B cell (primary cell): ENCODE measurements around the gene IKZF1. TPM values are rescaled to one million over a fixed set of nuclear protein-coding genes. Genes with fewer than 3 reads are reported as not detected.

Source experiments
- ATAC-seq: fragments of 200-7000 bp; cut with Tn5 transposase; one replicate; pipeline ENCODE4 v1.10.0; 2021; ENCODE audit warnings: low read depth, mild to moderate bottlenecking, moderate number of reproducible peaks, moderate library complexity
- CTCF ChIA-PET: fragments of 350-600 bp; sonication (Branson Sonifier 250); formaldehyde crosslinking; loops from one replicate; lab custom pipeline; 2021; ENCODE audit warnings: antibody characterized with exemption, inconsistent platforms; lab: Charles Lee
- POLR2A ChIA-PET: fragments of 350-600 bp; sonication (Branson Sonifier 250); formaldehyde crosslinking; loops from one replicate; lab custom pipeline; 2021; ENCODE audit warnings: antibody characterized with exemption; lab: Charles Lee
- DNase-seq: peaks from one replicate; pipeline ENCODE4 v3.0.0; 2013
- H2AFZ ChIP-seq: 2 replicates; pipeline ENCODE4 v1.6.1; 2012; ENCODE audit warnings: mild to moderate bottlenecking, low read depth, low read length; ENCODE audit not compliant: insufficient read depth, poor library complexity, severe bottlenecking
- H3K27ac ChIP-seq, 2 donors: 1 replicate in 1 of 2; 2 replicates in 1 of 2; pipeline ENCODE4 v1.5.1; 2012 to 2013; ENCODE audit warnings: low read length in 2 of 2, mild to moderate bottlenecking in 2 of 2, moderate library complexity in 1 of 2
- H3K27me3 ChIP-seq, 4 experiments: fragments of 200-600 bp in 1 of 4; sonication (generic) in 1 of 4; replicated peaks in 1 of 4; 1 replicate in 2 of 4; 2 replicates in 2 of 4; pipeline versions ENCODE4 v1.6.1 to v1.7.0; 2013 to 2016; ENCODE audit warnings: low read length in 3 of 4, mild to moderate bottlenecking in 2 of 4, mixed read lengths in 1 of 4, moderate library complexity in 1 of 4; ENCODE audit not compliant: insufficient read depth in 4 of 4, control insufficient read depth in 3 of 4; ENCODE audit errors: control extremely low read depth in 1 of 4
- H3K36me3 ChIP-seq, 2 experiments: replicated peaks in 1 of 2; 1 replicate in 1 of 2; 2 replicates in 1 of 2; pipeline versions ENCODE4 v1.6.1 to v1.7.1; 2013; ENCODE audit warnings: low read length in 1 of 2; ENCODE audit not compliant: insufficient read depth in 2 of 2, control insufficient read depth in 1 of 2; ENCODE audit errors: control extremely low read depth in 1 of 2, extremely low read depth in 1 of 2
- H3K4me1 ChIP-seq, 2 donors: fragments of 200-600 bp in 1 of 2; sonication (generic) in 1 of 2; 1 replicate in 1 of 2; 2 replicates in 1 of 2; pipeline versions ENCODE4 v1.5.1 to v1.6.1; 2013 to 2017; ENCODE audit warnings: low read length in 2 of 2; ENCODE audit not compliant: control insufficient read depth in 2 of 2, insufficient read depth in 2 of 2
- H3K4me2 ChIP-seq: replicated peaks from 2 replicates; pipeline ENCODE3; 2012; ENCODE audit warnings: mild to moderate bottlenecking, low read depth, low read length; ENCODE audit not compliant: poor library complexity, severe bottlenecking
- H3K4me3 ChIP-seq, 5 experiments: fragments of 200-600 bp in 1 of 5; sonication (generic) in 1 of 5; 1 replicate in 3 of 5; 2 replicates in 2 of 5; pipeline versions ENCODE4 v1.5.1 to v1.7.0; 2011 to 2016; ENCODE audit warnings: low read length in 4 of 5, mild to moderate bottlenecking in 4 of 5, low read depth in 2 of 5, control low read depth in 1 of 5, moderate library complexity in 1 of 5; ENCODE audit not compliant: insufficient read depth in 1 of 5; ENCODE audit errors: control extremely low read depth in 1 of 5, extremely low read depth in 1 of 5
- H3K79me2 ChIP-seq: fragments of 200-600 bp; sonication (generic); one replicate; pipeline ENCODE4 v1.6.0; 2016; ENCODE audit warnings: low read length; ENCODE audit not compliant: control insufficient read depth, insufficient read depth
- H3K9ac ChIP-seq: fragments of 200-600 bp; sonication (generic); 2 replicates; pipeline ENCODE4 v1.6.1; 2017; ENCODE audit warnings: mild to moderate bottlenecking, low read length, moderate library complexity
- H3K9me3 ChIP-seq, 3 donors: one replicate each; pipeline versions ENCODE4 v1.6.1 to v1.7.1; 2013; ENCODE audit warnings: low read length in 2 of 3; ENCODE audit not compliant: control insufficient read depth in 2 of 3, insufficient read depth in 1 of 3; ENCODE audit errors: control extremely low read depth in 1 of 3
- H4K20me1 ChIP-seq: 2 replicates; pipeline ENCODE4 v1.6.0; 2012; ENCODE audit warnings: mild to moderate bottlenecking, low read length; ENCODE audit not compliant: insufficient read depth, control insufficient read depth, poor library complexity, severe bottlenecking
- H3K27ac Mint-ChIP-seq: one replicate; pipeline ENCODE4 v1.8.0; 2021; ENCODE audit warnings: mixed read lengths
- H3K27me3 Mint-ChIP-seq: one replicate; pipeline ENCODE4 v1.8.0; 2021; ENCODE audit warnings: mixed read lengths
- H3K4me1 Mint-ChIP-seq: one replicate; pipeline ENCODE4 v1.8.0; 2021; ENCODE audit warnings: mixed read lengths
- H3K4me3 Mint-ChIP-seq: one replicate; pipeline ENCODE4 v1.8.0; 2021; ENCODE audit warnings: mixed read lengths
- H3K9me3 Mint-ChIP-seq: one replicate; pipeline ENCODE4 v1.8.0; 2022; ENCODE audit warnings: mixed read lengths; ENCODE audit not compliant: insufficient read depth
- CTCF ChIP-seq: fragments of 200-600 bp; IDR thresholded peaks from one replicate; pipeline ENCODE4 v1.8.0; 2022; ENCODE audit warnings: antibody characterized with exemption, mild to moderate bottlenecking
- EZH2 ChIP-seq: IDR thresholded peaks from 2 replicates; pipeline ENCODE4 v1.6.1; 2012; ENCODE audit warnings: borderline replicate concordance, low read depth, mild to moderate bottlenecking, moderate library complexity, low read length; ENCODE audit not compliant: insufficient read depth, poor library complexity, severe bottlenecking
- WGBS: methylation state at CpG from one replicate; pipeline ENCODE4 v1.1.5; 2013; ENCODE audit warnings: missing lambda C conversion rate; ENCODE audit not compliant: insufficient coverage; 5-methylcytosine and 5-hydroxymethylcytosine counted together
- intact Hi-C: fragments of 100-400 bp; cut with micrococcal nuclease; formaldehyde crosslinking; loops from one replicate; pipeline ENCODE4 v1.10.0; 2022
- polyA plus RNA-seq: library from polyadenylated mRNA; depleted of rRNA; stranded (reverse); fragments of >200 nt; gene quantifications from 2 replicates; pipeline ENCODE4 v1.2.3, GENCODE V29; 2012
- total RNA-seq, 2 donors: library from RNA; stranded (reverse); fragments of 120-200 nt in 1 of 2; gene quantifications; 1 replicate in 1 of 2; 2 replicates in 1 of 2; pipeline versions ENCODE4 v1.2.3 to v1.2.4, GENCODE V29; 2013 to 2022

The IKZF1 gene
- total and polyA plus RNA-seq, 2 donors (not counting 1 experiment from before 2014, with no cell fraction given): 199 to 254 TPM

- 29% methylated on average over 7 of the region's 14 CpGs for WGBS
- TF ChIP-seq CTCF (peak; percentile 22), EZH2 (no peak)
- peak overlapping the region; percentile 80 for H3K4me3 Mint-ChIP-seq
- POLR2A ChIA-PET: interaction anchor here (0.9 to 1.3 kb wide), 4 partner anchors 9 to 22 kb away, joined by 3 to 4 read pairs (median 4); no protein-coding TSS in a partner anchor
- Histone ChIP-seq H3K4me1 (peaks cover 86 to 87% of the 10 kb centered on the region in 2 donors), H3K4me3 (peak overlapping the region in 2 of 5 experiments; percentile 31 to 37), H3K27me3 (no peaks in the 10 kb centered on the region), H4K20me1 (peaks cover 31% of the 10 kb centered on the region), H2AFZ (peak overlapping the region; percentile 4), H3K9ac (peak overlapping the region; percentile 43), H3K36me3 (peaks cover 20 to 28% of the 10 kb centered on the region in 2 experiments), H3K9me3 (no peaks in the 10 kb centered on the region), H3K27ac (peak overlapping the region; percentile 54 to 83), H3K79me2 (peaks cover 100% of the 10 kb centered on the region), H3K4me2 (peak overlapping the region; percentile 82)
- ATAC-seq: no peak
- no peaks in the 10 kb centered on the region for H3K9me3 Mint-ChIP-seq
- DNase-seq: peak; percentile 39
- peak overlapping the region; percentile 96 for H3K27ac Mint-ChIP-seq
- H3K27me3 Mint-ChIP-seq: no peaks in the 10 kb centered on the region
- H3K4me1 Mint-ChIP-seq: peaks cover 92% of the 10 kb centered on the region
- CTCF ChIA-PET: interaction anchor here (0.8 to 8.1 kb wide), 13 partner anchors 9 to 110 kb away, joined by 3 to 55 read pairs (median 4); no protein-coding TSS in a partner anchor
- intact Hi-C loops: loop anchor here (2.0 to 5.0 kb wide), 3 partner anchors 23 to 101 kb away; no protein-coding TSS in a partner anchor
Measured at GRCh38 chr7:50315739-50316671, 11.5 kb downstream of the IKZF1 start.
